ENCODE measurements around the gene ZHX3.

ZHX3 gene, protein sequence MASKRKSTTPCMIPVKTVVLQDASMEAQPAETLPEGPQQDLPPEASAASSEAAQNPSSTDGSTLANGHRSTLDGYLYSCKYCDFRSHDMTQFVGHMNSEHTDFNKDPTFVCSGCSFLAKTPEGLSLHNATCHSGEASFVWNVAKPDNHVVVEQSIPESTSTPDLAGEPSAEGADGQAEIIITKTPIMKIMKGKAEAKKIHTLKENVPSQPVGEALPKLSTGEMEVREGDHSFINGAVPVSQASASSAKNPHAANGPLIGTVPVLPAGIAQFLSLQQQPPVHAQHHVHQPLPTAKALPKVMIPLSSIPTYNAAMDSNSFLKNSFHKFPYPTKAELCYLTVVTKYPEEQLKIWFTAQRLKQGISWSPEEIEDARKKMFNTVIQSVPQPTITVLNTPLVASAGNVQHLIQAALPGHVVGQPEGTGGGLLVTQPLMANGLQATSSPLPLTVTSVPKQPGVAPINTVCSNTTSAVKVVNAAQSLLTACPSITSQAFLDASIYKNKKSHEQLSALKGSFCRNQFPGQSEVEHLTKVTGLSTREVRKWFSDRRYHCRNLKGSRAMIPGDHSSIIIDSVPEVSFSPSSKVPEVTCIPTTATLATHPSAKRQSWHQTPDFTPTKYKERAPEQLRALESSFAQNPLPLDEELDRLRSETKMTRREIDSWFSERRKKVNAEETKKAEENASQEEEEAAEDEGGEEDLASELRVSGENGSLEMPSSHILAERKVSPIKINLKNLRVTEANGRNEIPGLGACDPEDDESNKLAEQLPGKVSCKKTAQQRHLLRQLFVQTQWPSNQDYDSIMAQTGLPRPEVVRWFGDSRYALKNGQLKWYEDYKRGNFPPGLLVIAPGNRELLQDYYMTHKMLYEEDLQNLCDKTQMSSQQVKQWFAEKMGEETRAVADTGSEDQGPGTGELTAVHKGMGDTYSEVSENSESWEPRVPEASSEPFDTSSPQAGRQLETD

DNA sequence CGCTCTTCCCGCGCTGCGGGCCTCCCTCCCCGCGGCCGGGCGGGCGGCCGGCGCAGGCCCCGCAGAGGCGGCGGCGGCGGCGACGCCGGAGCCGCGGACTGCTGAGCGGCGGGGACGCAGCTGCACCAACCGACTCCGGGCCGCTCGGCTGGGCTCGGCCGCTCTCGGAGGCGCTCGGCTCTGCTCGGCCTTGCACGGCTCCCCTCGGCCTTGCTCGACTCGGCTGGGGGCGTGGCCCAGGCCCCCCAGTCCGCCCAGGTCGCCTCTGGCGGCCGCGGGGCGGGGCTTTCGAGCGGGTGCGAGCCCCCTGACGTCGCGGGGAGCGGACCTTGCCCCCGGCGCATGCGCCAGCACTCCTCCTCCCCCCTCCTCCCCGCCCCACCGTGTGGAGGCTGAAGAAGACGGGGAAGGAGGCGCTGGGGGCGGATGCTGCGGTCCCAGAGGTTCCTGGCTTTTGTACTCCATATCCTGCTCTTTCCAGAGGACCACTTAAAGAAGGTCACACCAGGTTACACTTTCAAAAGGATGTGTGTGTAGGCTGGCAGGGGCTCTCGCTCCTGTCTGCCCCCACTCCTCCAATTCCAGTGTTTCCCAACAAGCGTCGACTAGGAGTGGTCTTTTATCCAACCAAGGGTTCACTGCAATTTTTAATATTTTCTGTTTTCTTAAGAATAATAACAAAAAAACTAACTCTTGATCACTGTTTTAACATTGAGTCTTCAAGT is at the start of gene ZHX3:
Gene ZHX3, minus strand, starts transcription at position 186 of the 725 bp plus-strand sequence. CDS start 112,815 bp downstream, outside the sequence.
- DNase-seq, result peak; percentile 96

GRCh38 chr20:41367393-41367695 is 49.8 kb upstream of the ZHX3 start:
- DNase-seq, result no peak

- DNase-seq, result no peak
Measured at GRCh38 chr20:41366546-41367392, 49.2 kb upstream of the ZHX3 start, which contains the start of gene EMILIN3. EMILIN3 (minus strand) TSS chr20:41366818; CDS start chr20:41366634, 184 bp downstream.

DNA sequence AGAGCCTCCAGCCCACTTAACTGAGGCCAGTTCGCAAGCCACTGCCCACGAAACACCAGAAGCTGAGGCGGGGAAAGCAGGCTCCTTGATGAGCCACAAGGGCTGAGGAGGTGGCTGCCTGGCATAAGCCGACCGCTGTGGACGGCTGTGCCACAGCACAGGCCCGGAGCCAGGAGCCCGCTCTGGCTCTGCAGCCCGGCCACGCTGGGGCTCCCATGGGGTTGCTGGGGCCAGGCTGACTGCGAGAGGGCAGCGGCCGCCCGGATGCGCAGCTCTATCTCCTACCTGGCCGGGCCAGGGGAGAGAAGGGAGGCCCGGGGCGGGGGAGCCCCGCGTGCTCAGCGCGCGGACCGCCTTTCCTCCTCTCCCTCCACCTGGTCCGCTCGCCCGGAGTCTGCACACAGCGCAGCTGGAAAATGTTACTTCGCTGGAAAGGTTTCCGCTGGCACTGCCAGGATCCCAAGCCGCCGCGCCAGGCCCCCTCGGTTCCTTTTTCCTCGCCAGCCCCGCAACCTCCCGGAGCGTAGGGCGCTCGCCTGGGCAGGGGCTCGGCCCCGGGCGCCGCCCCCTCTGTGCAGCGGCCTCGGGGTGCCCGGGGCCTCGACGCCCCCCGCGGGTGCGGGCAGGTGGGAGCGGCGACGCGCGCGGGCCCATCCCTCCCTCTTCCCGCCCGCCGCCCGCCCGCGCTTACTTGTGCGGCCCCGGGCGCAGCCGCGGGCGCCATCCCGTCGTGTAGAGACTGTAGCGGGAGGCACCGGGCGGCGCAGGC is 48.4 kb upstream of the ZHX3 start:
- no peak for DNase-seq

GRCh38 chr20:41364967-41365765 is 47.6 kb upstream of the ZHX3 start:
- DNase-seq, result no peak

GRCh38 chr20:41364236-41364855 is 46.8 kb upstream of the ZHX3 start:
- no peak for DNase-seq

- DNase-seq, result no peak
Measured at GRCh38 chr20:41363601-41364000, 46.1 kb upstream of the ZHX3 start.

DNA sequence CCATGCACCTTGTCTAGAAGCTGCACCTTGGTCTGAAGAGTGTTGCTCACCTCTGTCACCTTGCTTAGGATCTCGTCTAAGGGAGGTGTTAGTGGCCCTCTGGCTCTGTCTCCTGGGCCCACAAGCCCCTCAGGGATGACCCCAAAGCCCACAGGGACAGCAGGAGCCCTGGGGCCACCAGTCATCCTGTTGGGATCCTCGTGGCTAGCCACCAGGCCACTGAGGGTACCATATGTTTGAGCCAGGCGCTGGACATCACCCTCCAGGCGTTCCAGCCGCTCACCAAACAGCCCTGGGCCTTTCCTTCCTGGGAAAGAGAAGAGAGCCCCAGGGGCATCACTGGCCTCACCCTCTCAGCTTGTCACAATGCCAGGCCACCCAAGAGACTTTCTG is 45.2 kb upstream of the ZHX3 start:
- no peak for DNase-seq

DNA sequence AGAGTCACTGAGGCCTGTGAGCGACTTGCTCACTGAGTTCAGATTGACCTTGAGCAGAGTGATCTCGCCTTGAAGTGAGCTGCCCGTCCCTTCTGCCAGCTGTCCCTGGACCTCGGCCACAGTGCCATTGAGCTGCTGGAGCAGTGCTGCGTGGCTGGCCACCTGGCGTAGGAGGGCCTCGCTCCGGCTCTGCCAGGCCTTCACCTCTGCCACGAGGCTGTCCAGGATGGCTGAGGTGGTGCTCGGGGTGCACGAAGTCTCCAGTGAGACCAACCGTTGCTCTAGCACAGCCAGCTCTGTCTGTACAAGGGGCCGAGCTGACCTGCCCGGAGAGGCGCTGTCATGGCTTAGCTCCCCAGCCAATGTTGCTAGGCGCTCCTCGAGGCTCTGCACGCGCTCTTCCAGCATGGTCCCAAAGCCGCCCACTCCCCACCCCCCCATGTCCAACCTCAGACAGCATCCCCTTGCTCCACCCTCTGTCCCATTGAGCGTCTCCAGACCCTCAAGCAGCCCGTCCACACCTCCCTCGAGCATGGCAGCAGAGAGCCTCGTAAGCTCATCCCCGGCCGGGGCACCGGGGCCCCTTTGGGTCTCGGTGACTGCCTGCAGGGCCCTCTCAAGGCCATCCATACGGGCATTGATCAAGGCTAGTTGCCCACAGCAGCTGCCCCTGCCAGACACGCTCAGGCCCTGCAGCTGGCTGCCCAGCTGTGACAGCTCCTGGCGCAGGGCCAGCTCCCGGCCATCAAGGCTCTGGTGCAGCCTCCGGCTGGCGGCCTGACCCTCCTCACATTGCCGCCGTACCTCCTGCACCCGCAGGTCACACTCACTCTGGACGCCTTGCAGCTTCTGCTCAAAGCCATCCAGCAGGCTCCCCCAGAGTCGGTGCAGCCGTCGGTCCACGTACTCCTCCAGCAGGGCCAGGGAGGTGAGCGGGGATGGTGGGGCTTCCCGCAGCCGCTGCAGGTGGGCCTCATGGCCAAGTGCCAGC is 44.5 kb upstream of the ZHX3 start:
- no peak for DNase-seq

GRCh38 chr20:41360831-41361756 is 43.6 kb upstream of the ZHX3 start:
- no peak for DNase-seq

GRCh38 chr20:41359541-41360011 is 42.0 kb upstream of the ZHX3 start:
- DNase-seq, result no peak

DNA sequence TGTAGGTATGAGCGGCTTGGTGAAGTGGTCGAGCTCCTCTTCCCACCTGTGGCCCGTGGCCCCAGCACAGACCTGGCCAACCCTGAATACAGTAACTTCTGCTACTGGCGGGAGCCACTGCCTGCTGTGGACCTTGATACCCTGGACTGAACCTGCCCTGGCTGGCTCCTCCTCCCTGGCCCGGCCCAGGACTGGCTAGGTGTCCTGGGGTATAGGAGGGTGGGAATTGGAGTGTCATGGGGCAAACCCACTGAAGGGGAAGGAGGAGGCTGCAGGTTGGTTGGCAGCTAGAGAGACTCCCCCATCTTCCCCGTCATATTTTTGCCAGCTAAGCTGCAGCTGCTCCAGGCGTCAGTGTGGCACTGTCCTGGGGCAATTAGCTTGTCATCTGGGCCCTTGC is 41.2 kb upstream of the ZHX3 start:
- DNase-seq, result no peak

DNA sequence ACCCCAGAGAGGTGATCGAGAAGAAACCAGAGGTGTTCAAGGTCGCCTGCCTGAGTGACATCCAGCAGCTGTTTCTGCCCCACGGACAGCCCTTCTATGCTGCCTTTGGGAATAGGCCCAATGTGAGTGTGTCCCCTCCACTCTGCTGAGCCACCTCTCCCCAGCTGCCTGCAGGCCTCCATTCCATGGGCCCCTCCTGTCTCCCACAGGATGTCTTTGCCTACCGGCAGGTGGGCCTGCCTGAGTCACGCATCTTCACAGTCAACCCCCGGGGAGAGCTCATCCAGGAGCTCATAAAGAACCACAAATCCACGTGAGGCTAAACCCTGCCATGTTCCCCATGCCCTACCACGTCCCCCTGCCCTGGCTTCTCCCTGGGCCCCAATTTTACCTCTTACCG is 40.7 kb upstream of the ZHX3 start:
- no peak for DNase-seq

DNA sequence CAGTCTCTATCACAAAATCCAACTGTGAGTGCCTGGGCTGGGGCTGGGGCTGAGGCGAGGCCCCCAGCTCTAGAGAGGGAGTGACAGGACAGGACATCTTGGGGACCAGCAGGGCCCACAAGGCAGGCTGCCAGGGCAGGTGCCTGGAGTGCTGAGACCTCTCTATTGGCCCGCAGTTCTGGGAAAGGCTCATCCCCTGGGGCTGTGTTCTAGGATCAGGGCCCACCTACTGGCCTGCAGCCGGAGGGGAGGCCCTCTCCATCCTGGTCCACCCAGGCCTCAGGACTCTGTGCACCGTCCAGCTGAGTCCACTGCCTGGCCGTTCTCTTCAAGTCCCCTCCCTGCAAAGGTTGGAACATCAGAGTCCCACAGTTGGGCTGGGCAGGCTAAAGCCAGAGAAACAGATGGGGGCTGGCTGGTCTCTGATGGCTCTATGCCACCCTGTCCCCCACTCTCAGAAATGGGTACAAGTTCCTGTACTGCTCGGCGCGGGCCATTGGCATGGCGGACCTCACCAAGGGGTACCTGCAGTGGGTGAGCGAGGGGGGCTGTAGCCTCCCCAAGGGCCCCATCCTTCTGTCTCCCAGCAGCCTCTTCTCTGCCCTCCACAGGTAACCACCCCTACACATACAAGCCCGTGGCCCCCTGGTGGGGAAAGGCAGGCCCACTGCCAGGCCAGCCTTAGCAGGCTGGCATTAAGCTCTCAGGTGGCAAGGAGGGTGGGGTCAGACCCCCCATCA is 40.1 kb upstream of the ZHX3 start:
- DNase-seq, result no peak

- DNase-seq, result no peak
Measured at GRCh38 chr20:41356951-41357350, 39.4 kb upstream of the ZHX3 start.

DNA sequence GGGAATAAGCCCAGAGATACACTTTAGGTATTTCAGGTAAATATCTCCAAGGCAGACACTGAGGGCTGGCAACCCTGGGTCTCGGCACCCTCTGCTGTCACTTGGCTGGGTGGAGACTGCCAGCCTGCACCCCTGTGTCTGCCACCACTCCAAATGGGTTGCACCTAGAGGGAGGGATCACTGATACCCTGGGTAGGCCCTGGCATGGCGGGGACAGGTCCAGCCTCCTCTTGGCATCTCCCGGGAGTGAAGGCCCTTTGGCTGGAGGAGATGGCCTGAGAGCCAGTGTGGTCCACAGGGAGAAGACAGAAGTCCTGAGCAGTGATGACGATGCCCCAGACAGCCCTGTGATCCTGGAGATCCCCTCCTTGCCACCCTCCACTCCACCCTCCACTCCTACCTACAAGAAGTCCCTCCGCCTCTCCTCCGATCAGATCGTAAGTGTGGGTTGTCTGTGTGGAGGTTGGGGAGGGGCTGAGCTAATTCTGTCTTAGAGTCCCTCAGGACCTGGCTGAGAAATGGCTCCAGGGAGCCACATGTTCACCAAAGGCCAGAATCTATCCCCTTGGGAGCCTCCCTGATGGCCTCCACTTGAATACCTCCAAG is 38.2 kb upstream of the ZHX3 start:
- DNase-seq, result no peak

Measured in amniotic stem cell (primary cell).